ENCODE results near the gene SLC9A1.

- TF ChIP-seq CTCF (IDR thresholded peaks at IDR 0.05) = peak; percentile 95
- TF ChIP-seq YY1 (IDR thresholded peaks at IDR 0.05; ENCODE audit: low read depth) = no peak
- no peak for TF ChIP-seq NFIC (IDR thresholded peaks at IDR 0.05; ENCODE audit: borderline replicate concordance)
- no peak for TF ChIP-seq POLR2AphosphoS5 (IDR thresholded peaks at IDR 0.05; ENCODE audit: low read depth, low read length)
- TF ChIP-seq SMC3 (IDR thresholded peaks at IDR 0.05; ENCODE audit: low read depth, low read length) = peak; percentile 88
- TF ChIP-seq TEAD4 (IDR thresholded peaks at IDR 0.05; ENCODE audit: borderline replicate concordance, insufficient read depth) = no peak
- TF ChIP-seq EZH2phosphoT487 (IDR thresholded peaks at IDR 0.05; ENCODE audit: borderline replicate concordance, low read depth) = no peak
- TF ChIP-seq PBX3 (IDR thresholded peaks at IDR 0.05) = no peak
- TF ChIP-seq MXI1 (IDR thresholded peaks at IDR 0.05; ENCODE audit: low read depth, low read length) = no peak
- TF ChIP-seq RFX5 (IDR thresholded peaks at IDR 0.05; ENCODE audit: low read length) = no peak
- TF ChIP-seq TCF12 (IDR thresholded peaks at IDR 0.05) = no peak
These were observed 52.0 kb downstream of the SLC9A1 start for GRCh38 chr1:27102707-27103468.
